ENCODE results near the gene TSTD2.

The TSTD2 gene

DNA sequence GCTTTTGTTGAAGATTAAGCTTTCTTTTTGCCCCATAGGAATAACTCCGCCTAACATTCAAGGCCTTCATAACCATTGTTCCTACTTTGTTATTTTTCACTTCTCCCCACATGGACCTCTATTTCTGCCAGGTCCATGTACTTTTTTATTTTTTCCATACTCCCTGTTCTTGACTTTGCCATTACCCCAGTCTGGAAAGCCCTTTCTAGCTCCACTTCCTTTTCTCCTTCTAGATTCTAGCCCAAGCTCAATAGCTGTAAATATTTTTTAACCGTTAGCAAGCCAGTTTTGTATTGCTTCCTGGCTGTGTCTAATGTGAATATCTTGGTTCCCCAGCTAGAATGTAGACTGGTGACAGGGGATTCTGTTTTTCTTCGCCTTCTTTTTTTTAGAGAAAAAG is 26.6 kb upstream of the TSTD2 start:
- DNase-seq (ENCODE audit: insufficient read length) (no peak), FAIRE-seq (no peak)
- TF ChIP-seq POLR2AphosphoS5 (IDR thresholded peaks at IDR 0.05; ENCODE audit: low read depth, low read length): no peak
- TF ChIP-seq POLR2A (IDR thresholded peaks at IDR 0.05; ENCODE audit: low read depth, low read length): no peak
- no peak for TF ChIP-seq TAF1 (IDR thresholded peaks at IDR 0.05; ENCODE audit: borderline replicate concordance, low read depth, low read length)

DNA sequence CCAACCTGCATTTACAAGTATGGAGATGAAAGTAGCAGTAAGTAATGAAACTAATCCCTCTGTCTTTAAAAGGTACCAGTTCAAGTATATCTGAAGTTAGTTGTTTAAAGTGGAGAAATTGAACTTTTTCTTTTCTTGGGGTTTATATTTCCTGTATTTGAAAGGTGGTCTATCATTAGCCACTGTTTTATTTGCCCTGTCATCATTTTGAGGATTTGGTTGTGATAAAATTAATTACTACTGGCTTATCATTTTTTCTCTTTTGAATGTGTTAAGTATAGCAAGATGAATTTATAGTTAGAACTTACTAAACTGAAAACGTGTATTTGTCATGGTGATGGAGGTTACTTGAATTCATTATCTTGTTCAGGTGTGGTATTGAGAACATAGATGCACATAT is 25.5 kb upstream of the TSTD2 start:
- no peak for TF ChIP-seq TAF1 (IDR thresholded peaks at IDR 0.05; ENCODE audit: borderline replicate concordance, low read depth, low read length)
- no peak for TF ChIP-seq POLR2AphosphoS5 (IDR thresholded peaks at IDR 0.05; ENCODE audit: low read depth, low read length)
- TF ChIP-seq POLR2A (IDR thresholded peaks at IDR 0.05; ENCODE audit: low read depth, low read length): no peak
- peak; percentile 33 for FAIRE-seq
- no peak for DNase-seq (ENCODE audit: insufficient read length)

DNA sequence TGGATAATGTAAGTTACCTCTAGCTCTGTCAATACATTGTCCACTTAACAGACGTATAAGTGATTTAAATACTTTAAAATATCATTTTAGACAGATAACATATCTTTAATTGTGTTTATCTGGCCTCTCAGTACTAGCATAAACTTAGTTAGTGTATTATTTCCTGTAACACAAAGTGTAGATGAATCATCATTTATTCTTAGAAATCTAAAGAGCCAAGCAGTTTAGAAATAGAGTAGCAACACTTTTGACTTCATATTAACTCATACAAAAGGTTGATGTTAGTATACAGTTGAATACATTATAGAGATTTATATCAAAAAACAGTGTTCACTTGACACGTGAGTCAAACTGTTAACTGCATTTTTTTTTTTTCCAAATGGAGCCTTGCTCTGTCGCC is 18.5 kb upstream of the TSTD2 start:
- TF ChIP-seq POLR2AphosphoS5 (IDR thresholded peaks at IDR 0.05; ENCODE audit: low read depth, low read length) (no peak), POLR2A (IDR thresholded peaks at IDR 0.05; ENCODE audit: low read depth, low read length) (no peak)
- DNase-seq (ENCODE audit: insufficient read length) (no peak), FAIRE-seq (no peak)

DNA sequence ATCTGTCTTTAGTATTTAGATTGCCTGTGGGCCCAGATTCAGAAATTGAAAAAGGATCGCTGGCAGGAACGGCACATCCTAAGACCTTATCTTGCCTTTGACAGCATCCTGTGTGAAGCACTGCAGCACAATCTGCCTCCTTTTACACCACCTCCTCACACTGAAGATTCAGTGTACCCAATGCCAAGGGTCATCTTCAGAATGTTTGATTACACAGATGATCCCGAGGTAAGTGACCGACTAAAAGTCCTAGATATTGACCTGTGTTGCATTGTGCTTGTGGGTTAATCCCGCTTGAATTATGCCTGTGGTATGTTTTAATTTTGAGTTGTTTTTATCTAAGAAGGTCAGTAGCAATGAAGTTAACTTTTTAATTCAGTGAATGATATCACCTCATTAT is 14.8 kb upstream of the TSTD2 start:
- TF ChIP-seq POLR2AphosphoS5 (IDR thresholded peaks at IDR 0.05; ENCODE audit: low read depth, low read length): no peak
- TF ChIP-seq POLR2A (IDR thresholded peaks at IDR 0.05; ENCODE audit: low read depth, low read length): no peak
- TF ChIP-seq TAF1 (IDR thresholded peaks at IDR 0.05; ENCODE audit: borderline replicate concordance, low read depth, low read length): no peak
- FAIRE-seq (no peak), DNase-seq (ENCODE audit: insufficient read length) (no peak)

DNA sequence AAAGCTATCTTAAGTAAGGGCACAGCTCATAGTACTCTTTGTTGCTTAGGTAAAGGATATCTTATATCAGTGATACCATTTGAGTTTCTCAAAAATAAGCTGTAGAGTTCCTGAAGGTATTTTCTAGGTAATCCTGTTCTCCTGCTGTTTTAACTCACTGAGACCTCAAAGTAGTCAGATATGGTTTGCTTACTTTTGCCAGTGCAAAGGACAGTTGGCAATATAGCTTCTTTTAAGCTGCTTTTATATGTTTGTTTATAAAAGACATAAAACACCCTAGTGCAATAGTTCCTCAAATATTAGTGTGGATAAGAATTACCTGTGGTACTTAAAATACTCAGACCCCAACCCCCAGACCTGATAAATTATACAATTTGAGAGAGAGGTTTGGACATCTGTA is 12.6 kb upstream of the TSTD2 start:
- FAIRE-seq (peak; percentile 40), DNase-seq (ENCODE audit: insufficient read length) (no peak)
- no peak for TF ChIP-seq POLR2A (IDR thresholded peaks at IDR 0.05; ENCODE audit: low read depth, low read length)
- TF ChIP-seq TAF1 (IDR thresholded peaks at IDR 0.05; ENCODE audit: borderline replicate concordance, low read depth, low read length): no peak
- no peak for TF ChIP-seq POLR2AphosphoS5 (IDR thresholded peaks at IDR 0.05; ENCODE audit: low read depth, low read length)

DNA sequence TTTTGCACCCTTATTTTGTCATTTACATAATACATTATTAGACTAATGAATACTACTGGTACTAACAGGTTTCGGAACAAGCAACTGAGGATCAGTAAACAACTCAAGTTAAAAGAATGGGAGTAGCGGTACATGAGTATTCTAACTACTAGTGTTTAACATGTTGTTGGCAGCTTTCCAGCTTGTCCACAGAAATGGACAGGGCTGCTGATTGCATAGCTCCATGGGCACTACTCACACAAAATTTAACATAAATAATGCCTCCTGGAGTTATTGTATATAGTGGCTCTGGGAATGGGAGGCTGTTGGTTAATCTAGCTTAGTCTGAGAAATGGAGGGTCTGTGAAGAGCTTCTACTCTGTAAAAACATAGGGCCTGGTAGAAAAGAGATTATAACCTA is 7.2 kb upstream of the TSTD2 start:
- DNase-seq (ENCODE audit: insufficient read length) (no peak), FAIRE-seq (no peak)
- no peak for TF ChIP-seq POLR2A (IDR thresholded peaks at IDR 0.05; ENCODE audit: low read depth, low read length)
- TF ChIP-seq TAF1 (IDR thresholded peaks at IDR 0.05; ENCODE audit: borderline replicate concordance, low read depth, low read length): no peak
- no peak for TF ChIP-seq POLR2AphosphoS5 (IDR thresholded peaks at IDR 0.05; ENCODE audit: low read depth, low read length)

DNA sequence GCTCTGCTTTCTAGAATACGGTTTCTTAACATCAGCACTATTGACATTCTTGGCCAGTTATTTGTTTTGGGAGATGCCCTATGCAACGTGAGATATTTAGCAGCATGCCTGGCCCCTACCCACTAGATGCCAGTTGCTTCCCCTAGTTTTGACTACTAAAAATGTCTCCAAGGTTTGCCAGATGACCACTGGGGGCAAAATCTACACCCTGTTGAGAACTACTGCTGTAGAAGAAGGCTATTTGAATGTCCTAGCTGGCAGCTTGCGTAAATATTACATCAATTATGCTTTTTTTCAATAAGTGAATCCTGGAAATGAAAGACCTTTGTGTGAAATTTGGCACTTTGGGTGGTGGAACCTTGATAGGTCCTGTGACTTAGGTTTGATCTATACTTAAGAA is 5.5 kb upstream of the TSTD2 start:
- no peak for FAIRE-seq
- DNase-seq (ENCODE audit: insufficient read length): no peak
- TF ChIP-seq TAF1 (IDR thresholded peaks at IDR 0.05; ENCODE audit: borderline replicate concordance, low read depth, low read length) (no peak), POLR2AphosphoS5 (IDR thresholded peaks at IDR 0.05; ENCODE audit: low read depth, low read length) (no peak), POLR2A (IDR thresholded peaks at IDR 0.05; ENCODE audit: low read depth, low read length) (no peak)

DNA sequence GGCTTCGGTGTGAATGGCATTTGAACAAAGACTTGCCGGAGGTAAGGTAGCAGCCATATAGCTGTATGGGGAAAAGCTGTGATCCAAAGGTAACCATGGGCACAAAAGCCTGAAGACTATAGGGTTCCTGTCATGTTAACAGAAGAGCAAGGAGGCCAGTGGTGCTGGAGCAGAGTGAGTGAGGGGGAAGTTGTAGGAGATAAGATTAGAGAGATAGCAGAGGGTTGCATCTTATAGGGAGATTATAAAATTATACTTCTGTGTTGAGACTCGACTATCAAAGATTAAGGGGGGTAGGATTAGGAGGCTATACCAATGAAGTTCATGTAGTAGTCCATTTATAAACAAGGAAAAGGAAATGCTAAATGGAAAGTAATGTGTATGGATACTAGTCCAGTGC is 3.7 kb upstream of the TSTD2 start:
- TF ChIP-seq POLR2AphosphoS5 (IDR thresholded peaks at IDR 0.05; ENCODE audit: low read depth, low read length): no peak
- TF ChIP-seq POLR2A (IDR thresholded peaks at IDR 0.05; ENCODE audit: low read depth, low read length): no peak
- no peak for TF ChIP-seq TAF1 (IDR thresholded peaks at IDR 0.05; ENCODE audit: borderline replicate concordance, low read depth, low read length)
- FAIRE-seq (no peak), DNase-seq (ENCODE audit: insufficient read length) (no peak)

DNA sequence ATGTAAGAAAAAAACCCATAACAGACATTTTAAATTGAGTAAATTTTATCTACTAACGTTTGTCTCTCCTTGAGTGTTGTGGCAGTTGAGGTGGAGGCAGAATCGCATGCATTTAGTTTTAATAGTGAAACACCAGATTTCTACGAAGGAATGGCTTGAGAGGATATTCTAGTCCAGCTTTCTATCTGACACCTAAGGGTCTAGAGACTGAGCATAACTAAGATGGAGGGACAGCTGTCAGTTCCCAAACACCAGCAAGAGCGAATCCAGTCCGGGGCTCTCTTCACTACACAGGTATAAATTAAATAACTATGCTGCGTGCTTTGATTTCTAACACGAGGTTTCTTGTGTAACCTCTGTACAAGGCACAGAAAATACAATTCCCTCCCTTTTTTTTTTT is 1.9 kb upstream of the TSTD2 start:
- TF ChIP-seq POLR2AphosphoS5 (IDR thresholded peaks at IDR 0.05; ENCODE audit: low read depth, low read length): no peak
- no peak for TF ChIP-seq POLR2A (IDR thresholded peaks at IDR 0.05; ENCODE audit: low read depth, low read length)
- no peak for TF ChIP-seq TAF1 (IDR thresholded peaks at IDR 0.05; ENCODE audit: borderline replicate concordance, low read depth, low read length)
- no peak for FAIRE-seq
- DNase-seq (ENCODE audit: insufficient read length): no peak

DNA sequence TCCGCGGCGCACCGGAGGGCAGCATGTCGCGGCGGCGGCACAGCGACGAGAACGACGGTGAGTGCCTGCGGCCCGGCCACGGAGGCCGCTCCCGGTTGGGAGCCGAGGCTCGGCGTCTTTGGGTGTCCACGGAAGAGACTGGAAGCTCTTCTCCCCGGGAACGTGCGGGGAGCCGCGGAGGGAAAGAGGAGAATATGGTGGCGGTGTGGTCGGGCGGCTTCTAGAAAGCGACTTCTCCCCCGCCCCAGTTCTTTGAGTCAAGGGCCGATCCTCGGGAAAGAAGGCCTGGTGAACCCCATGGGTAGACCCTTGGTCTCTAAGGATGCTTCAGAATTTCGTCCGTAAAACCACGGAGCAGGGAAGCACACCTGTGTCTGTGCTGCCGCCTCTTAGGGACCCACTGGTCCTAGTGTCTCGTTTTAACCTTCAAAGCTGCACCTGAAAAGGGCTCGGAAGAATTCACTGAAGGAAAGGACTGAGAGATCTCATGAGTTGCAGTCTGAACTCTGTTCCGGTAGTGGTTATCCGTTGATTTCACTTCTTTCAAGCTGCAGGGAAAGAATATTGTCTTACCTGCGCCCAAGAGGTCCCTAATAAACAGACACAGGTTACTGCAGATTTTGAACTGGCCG is 807 bp upstream of the TSTD2 start:
- no peak for DNase-seq (ENCODE audit: insufficient read length)
- FAIRE-seq: peak; percentile 24

DNA sequence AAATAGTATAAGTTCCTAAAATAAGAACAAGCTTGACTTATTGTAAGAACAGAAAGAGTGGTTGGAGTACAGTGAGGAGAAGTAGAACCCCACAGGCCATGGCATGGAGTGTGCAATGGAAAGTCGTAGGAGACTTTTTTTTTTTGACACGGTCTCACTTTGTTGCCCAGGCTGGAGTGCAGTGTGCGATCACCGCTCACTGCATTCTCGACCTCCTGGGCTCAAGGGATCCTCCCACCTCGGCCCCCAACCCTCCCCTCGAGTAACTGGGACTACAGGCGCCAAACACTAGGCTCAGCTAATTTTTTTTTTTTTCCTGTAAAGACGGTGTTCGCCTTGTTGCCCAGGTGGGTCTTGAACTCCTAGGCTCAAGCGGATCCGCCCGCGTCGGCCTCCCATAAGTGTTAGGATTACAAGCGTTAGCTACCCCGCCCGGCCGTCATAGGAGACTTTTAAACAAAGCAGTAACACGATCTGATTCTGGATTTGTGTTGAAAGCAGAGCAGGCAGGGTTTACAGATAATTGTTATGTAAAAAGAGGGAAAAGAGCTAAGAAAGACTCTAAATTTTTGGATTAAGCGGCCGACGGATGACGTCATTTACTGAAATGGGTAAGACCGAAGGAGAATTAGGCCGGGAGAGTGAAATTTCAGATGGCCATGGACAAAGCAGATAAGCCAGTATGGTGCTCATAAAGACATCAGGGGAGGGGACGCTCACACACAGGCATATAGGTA is 752 bp downstream of the TSTD2 start:
- DNase-seq (ENCODE audit: insufficient read length): no peak
- peak; percentile 44 for FAIRE-seq
- TF ChIP-seq POLR2A (IDR thresholded peaks at IDR 0.05; ENCODE audit: low read depth, low read length): no peak
- no peak for TF ChIP-seq POLR2AphosphoS5 (IDR thresholded peaks at IDR 0.05; ENCODE audit: low read depth, low read length)
- no peak for TF ChIP-seq TAF1 (IDR thresholded peaks at IDR 0.05; ENCODE audit: borderline replicate concordance, low read depth, low read length)

More for the DNA sequence above, 807 bp upstream of the TSTD2 start:
- TF ChIP-seq POLR2A (IDR thresholded peaks at IDR 0.05; ENCODE audit: low read depth, low read length) (no peak), TAF1 (IDR thresholded peaks at IDR 0.05; ENCODE audit: borderline replicate concordance, low read depth, low read length) (no peak), POLR2AphosphoS5 (IDR thresholded peaks at IDR 0.05; ENCODE audit: low read depth, low read length) (0 out of 2 replicates have a peak, but pooled peaks have one; percentile 84)

DNA sequence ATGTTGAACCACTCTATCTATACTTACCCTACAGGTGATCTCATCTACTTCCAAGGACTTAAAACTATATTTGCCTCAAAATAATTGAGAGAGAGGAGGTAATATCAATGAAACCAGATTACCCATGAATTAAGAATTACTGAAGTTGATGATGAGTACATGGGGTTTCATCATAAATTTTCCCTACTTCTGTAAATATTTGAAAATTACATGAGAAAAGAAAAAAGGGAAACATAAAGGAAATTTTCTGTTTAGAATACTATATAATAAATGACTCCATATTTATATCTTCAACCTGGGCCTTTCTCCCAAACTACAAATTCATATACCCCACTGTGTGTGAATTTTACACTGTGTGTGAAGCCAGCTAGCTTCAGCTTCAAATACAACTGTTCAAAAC is 2.6 kb downstream of the TSTD2 start:
- FAIRE-seq (no peak), DNase-seq (ENCODE audit: insufficient read length) (no peak)
- TF ChIP-seq POLR2A (IDR thresholded peaks at IDR 0.05; ENCODE audit: low read depth, low read length): no peak
- TF ChIP-seq TAF1 (IDR thresholded peaks at IDR 0.05; ENCODE audit: borderline replicate concordance, low read depth, low read length): no peak
- no peak for TF ChIP-seq POLR2AphosphoS5 (IDR thresholded peaks at IDR 0.05; ENCODE audit: low read depth, low read length)
